ENCODE results near the gene PRODH.
A peak's percentile ranks its signal among the peaks of the same experiment; 100 is the strongest.
"Not testable (repeated sequence)": the region's sequence is repeated elsewhere in the genome, so short reads cannot be mapped to it uniquely, and the experiment has no call there.

Gene PRODH

GRCh38 chr22:18954303-18954989, 18.4 kb upstream of the PRODH start:
- peak; percentile 78 for DNase-seq

- not testable (repeated sequence) for DNase-seq
These were observed 17.0 kb upstream of the PRODH start for GRCh38 chr22:18953128-18953527.

DNA sequence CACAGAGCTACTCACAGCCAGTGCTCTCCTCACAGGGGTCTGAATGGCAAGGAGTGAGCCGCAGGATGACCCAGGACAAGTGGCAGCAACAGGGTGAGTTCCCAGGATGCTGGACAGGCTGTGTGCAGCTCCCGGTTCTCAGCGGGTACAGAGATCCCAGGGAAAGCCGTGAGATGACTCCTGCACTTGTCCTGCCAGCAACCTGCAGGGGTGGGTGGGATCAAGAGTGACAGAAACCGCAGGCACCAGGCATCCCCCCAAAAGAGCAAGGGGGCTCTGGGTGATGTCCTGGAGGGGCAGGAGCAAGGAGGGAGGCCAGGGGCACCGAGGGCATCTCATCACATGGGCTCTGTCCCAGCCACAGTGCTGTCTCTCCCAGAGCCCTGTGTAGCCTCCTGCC, 15.9 kb upstream of the PRODH start:
- no peak for DNase-seq

DNA sequence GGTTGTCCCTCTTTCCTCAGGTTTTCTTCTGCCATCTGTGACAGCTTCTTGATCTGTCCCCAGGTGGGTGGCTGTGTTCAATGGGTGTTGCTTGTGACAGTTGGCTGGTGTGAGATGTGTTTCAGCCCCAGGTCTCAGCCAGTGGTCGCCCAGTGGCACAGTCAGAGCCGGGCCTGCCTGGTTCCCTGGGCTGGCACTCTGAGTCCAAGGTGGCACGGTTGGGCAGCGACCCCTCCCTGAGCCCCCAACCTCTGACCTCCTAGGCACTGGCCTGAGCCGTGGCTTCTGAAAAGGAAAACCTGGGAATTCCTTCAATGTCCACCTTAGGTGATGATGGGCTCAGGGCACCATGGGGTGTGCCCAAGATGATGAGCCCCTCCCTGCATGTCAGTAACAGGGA, 14.0 kb upstream of the PRODH start:
- DNase-seq = no peak

GRCh38 chr22:18947905-18948304, 11.8 kb upstream of the PRODH start:
- no peak for DNase-seq

DNA sequence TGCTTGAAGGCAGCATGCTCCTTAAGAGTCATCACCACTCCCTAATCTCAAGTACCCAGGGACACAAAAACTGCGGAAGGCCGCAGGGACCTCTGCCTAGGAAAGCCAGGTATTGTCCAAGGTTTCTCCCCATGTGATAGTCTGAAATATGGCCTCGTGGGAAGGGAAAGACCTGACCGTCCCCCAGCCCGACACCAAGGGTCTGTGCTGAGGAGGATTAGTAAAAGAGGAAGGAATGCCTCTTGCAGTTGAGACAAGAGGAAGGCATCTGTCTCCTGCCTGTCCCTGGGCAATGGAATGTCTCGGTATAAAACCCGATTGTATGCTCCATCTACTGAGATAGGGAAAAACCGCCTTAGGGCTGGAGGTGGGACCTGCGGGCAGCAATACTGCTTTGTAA, 11.0 kb upstream of the PRODH start:
- DNase-seq = not testable (repeated sequence)

- DNase-seq = not testable (repeated sequence)
These were observed 2.6 kb upstream of the PRODH start for GRCh38 chr22:18938691-18939090.

DNA sequence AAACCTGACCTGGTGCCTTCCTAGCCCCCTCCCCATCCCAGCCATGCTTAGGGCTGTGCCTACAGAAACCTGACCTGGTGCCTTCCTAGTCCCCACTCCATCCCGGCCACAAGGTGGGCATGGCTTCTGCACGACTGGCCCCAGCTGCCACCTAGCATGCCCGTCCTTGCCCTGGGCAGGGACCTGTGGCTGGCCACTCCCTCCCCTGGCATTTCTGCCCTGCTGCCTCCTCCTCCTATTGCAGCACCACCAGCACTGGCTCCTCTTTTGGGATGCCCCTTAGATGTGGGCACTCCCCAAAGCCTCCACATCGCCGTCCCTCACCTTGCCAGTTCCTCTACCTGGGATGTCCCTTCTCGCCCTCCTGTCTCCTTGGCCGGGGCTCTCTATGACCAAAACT, 1.4 kb downstream of the PRODH start:
- DNase-seq = not testable (repeated sequence)

- no peak for DNase-seq
These were observed 2.2 kb downstream of the PRODH start for GRCh38 chr22:18933914-18934313.

DNA sequence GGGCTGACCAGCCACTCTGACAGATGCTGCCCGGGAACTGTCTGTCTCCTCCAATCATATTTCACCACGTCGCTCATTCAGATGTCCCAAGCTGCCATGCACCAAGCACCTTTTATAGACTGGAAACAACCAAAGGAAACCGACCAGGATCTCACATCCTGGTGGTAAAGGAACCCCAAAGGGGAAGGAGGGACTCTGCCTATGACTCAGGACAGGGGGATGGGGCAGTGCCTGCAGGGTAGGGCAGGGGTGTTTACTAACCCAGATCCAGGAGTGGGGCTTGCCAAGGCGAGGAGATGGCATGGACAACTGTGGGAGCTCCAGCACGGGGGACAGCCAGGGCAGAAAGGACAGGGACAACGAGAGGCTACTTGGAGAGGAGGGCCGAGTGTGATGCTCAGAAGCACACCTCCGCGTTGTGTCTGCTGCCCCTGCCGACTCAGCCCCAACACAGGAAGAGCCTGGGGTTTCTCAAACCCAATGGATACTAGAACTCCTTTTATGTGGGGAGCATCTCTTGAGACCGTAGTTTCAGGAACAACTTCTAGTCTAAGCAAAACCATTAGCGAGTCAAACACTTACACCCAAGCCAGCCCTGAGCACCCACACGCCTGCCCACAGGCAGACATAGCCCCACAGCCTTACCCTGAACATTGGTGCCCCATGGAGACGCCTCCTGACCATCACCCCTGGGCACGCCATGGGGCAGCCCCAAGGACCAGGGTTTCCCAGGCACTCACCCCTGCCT, 4.0 kb downstream of the PRODH start:
- DNase-seq = no peak

GRCh38 chr22:18929459-18929858, 6.6 kb downstream of the PRODH start:
- no peak for DNase-seq

- no peak for DNase-seq
These were observed 8.5 kb downstream of the PRODH start for GRCh38 chr22:18927573-18927972.

- DNase-seq = no peak
These were observed 9.1 kb downstream of the PRODH start for GRCh38 chr22:18927020-18927419.

DNA sequence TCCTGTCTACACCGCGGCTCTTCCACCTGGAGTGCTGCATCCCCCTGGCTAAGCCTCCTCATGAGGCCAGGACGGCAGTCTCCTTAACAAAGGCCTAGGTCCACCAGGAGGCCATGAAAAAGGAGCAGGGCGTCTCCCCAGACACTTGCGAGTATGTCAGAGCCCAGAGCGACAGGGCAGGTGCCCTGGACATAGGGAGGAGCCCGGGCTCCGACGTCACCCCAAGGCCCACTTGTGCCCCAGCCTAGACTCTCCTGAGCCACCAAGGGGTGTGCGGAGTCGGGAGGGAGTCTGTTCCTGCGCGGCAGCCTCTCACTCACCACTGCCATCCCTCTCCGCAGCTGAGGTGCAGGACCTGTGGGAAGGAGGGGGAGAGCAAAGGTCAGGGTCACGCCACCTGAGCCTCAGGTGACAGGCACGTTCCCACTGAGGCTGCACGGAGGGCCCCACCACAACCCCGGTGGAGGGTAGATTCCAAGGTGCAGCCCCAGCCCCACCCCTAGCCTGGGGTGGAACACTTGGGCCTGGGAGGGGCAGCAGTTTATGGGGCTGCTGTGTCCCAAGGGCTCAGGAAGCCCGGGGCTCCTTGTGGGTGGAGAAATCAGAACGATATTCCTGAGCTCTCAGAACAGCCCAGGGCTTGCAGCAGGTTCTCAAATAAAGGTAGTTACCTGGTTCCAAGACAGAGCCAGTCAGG, 10.6 kb downstream of the PRODH start:
- no peak for DNase-seq

DNA sequence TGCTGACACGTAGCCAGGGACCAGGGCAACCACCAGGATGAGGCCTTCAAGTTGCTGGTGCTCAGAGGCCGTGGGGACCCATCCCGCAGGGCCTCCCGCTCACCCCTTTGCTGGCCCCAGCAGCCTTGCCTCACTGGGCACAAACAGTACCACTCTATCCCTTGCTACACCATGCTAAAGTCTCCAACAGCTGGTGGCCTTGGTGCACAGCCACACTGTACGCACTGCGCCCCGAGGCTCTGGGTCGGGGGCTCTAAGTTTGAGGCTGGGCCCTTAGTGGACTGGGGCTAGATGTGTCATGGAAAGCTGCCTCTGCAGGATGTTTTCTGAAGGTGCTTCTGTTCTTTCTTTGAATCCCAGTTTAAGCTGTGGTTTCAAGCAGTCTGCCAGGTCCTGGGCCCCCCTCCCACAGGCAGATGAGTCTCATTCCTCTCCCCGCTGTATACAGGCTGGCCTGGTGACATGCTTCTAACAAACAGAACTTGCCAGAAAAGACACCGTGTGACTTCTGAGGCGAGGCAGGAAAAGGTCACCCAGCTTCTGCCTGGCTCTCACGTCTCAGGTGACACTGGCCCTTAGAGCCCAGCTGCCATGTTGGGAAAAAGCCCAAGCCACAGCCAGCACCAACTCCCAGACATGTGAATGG, 15.7 kb downstream of the PRODH start:
- DNase-seq = not testable (repeated sequence)

DNA sequence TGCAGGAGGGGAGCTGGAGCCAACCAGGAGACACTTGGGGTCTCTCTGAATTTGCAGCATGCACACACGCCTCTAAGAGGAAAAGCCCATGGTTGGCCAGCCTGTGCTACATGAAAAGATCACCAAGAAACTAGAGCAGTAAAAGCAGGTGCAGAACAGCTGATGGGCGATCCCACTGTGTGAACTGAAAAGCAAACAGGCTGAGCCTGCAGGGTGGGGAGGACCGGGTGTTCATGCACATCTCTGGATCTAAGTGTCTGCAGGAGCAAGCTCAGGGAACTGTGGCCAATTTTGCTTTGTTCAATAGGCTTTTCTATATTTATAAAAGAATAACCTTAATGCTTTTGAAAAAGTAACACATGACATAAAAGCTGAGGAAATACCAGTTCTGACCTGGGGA, 18.3 kb downstream of the PRODH start:
- DNase-seq = not testable (repeated sequence)

- DNase-seq = not testable (repeated sequence)
These were observed 20.5 kb downstream of the PRODH start for GRCh38 chr22:18915550-18915949.

DNA sequence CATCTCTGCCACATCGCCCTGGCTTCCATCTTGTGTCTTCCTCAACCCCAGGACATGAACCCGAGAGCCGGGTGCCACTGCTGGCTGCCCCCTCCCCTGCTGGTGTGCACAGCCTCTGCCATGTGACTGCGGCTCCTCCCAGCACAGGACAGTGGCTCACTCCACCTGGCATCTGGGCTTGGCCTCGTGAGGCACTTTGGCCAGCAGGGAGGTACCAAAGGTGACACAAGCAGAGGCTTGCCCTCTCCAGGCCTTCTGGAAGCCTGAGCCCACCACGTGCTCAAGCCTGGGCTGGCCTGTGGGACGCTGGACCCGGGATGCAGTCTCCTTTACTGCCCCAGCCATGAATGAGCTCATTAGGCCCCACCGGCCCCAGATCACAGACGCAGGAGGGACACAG, 21.5 kb downstream of the PRODH start:
- not testable (repeated sequence) for DNase-seq

DNA sequence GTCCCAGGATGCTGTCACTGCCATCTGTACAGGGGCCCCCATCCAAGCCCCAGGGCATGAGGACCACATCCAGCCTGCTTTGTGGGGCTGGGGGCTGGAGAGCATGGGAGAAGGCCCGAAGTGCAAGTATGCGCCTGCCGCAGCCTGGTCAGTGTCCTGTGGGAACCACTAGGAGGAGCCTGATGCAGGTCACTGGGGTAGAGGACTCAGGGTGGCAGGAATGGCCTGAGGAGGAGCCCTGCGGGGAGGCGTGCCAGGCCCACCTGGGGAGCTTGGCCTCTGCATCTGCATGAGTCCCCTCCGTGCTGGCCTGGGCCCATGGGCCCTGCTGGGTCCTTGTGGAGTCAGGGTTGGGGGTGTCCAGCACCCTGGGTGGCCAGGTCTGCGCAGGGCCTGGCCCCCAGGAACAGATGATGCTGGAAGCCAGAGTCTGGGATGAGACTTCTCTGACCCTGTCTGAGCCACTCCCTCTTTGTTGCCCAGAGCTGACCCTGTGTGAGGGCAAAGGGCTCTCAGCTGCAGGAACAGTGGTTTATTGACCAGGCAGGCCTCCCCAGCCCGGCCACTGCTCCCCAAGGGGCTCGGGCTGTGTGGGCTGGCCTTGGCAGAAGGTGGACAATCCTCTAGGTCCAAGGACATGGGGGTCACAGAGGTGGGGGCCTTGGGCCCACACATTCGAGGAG, 23.7 kb downstream of the PRODH start:
- DNase-seq = not testable (repeated sequence)

DNA sequence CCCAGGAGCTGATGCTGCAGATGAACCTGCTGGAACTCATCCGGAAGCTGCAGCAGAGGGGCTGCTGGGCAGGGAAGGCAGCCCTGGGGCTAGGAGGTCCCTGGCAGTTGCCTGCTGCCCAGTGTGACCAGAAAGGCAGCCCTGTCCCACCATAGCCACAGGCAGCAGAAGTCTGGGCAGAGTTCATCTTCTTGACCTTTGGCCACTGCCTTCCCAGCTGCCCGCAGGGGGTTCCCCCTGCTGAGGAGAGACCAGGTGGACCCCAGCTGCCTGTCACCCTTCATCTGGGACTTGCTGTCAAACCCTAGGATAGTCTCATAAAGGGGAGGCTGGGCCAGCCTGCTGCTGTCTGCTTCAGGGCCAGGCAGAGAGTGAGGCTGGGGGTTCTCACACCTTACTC, 24.6 kb downstream of the PRODH start:
- not testable (repeated sequence) for DNase-seq

GRCh38 chr22:18909556-18909955, 26.5 kb downstream of the PRODH start:
- DNase-seq = no peak

DNA sequence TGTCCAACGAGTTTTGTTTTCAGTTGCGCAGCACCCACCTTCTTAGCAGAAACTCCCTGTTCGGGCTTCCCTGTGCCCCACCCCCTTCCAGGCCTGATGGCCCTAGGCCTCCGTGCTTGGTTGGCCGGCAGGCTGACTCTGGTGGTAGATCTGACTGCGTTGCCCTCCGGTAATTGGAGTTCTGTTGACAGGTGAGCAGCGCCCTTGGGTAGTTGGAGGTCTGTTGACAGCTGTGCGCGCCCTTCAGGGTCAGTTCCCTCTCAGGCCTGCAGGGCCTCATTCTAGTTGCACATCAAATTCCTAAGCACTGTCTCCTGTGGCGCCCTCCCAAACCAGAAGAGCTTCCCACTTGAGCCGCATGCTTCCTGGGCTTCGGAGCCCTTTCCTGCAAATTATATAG, 29.2 kb downstream of the PRODH start:
- no peak for DNase-seq

GRCh38 chr22:18906410-18906745, 29.7 kb downstream of the PRODH start:
- DNase-seq = not testable (repeated sequence)

Data from right hindlimb (tissue), 1 donor.